NCI-H1694 (cell line): ENCODE results near the gene AFM.
"Not testable (repeated sequence)": the region's sequence is repeated elsewhere in the genome, so short reads cannot be mapped to it uniquely, and the experiment has no call there.

ENCODE experiments used
- DNase-seq: peaks from one replicate; lab custom pipeline; 2025; lab: John Stamatoyannopoulos, UW

The AFM gene

GRCh38 chr4:73507541-73507940, 26.0 kb downstream of the AFM start:
- no peak for DNase-seq

DNA sequence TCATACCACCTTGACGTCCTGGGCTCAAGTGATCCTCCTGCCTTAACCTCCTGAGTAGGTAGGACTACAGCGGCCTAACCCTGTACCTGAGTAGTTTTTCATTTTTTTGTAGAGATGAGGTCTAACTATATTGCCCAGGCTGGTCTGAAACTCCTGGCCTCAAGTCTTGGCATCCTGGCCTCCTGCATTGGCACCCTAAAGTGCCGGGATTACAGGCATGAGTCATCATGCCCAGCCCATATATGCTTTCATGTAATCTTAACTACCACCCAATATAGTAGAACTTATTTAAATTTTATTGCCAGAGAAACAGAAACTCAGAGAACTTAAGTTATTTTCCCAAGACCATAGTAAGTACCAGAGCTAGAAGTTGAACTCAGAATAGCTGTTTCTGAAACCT, 27.1 kb downstream of the AFM start:
- no peak for DNase-seq

GRCh38 chr4:73518340-73518739, 36.8 kb downstream of the AFM start:
- DNase-seq: no peak

DNA sequence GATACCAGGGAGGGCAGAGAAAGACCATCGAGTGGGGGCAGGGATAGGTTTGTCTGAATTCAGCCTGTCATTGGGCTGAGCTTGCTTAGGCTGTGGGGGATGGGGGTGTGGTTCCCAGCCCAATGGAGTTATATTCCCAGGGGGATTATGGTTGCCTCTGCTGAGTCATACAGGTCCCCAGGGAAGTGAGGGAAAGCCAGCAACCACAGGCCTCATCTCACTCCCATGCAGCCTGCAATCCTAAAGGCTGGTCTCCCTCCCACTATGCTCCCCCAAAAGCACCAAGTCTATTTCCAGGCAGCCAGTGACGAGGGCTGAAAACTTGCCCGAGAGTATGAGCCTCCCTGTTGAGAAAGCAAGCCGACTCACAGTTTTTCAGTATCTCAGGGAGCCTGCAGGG, 39.3 kb downstream of the AFM start:
- DNase-seq: no peak

DNA sequence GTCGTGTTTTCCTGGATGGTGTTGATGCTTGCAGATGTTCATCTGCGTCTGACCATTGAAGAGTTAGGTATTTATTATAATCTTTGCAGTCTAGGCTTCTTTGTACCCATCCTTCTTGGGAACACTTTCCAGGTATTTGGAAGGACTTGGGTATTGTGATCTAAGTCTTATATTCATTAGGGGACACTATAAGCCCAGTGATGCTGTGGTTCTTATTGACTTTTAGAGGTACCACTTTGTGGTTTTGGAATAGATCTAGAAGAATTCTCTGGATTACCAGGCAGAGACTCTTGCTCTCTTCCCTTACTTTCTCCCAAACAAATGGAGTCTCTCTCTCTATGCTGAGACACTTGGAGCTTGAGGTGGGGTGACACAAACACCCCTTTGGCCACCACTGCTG, 41.6 kb downstream of the AFM start:
- no peak for DNase-seq

DNA sequence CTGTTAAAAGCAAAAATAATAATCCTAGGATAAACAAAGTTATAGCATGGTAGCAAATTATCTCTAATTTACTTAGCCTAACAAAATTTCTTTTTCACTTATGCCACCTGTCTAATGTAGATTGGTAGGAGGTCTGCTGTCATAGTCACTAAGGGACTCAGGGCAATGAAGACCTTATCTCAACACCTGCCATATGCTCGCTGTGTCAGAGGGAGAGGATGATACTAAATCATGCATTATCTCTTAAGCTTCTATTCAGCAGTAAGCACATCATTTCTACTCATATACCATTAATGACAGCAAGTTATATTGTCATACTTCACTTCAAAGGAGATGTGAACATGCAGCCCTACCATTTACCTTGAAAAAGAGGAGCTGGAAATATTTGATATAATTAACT, 44.1 kb downstream of the AFM start:
- DNase-seq: no peak

- DNase-seq: no peak
Measured at GRCh38 chr4:73527196-73527595, 45.7 kb downstream of the AFM start.

DNA sequence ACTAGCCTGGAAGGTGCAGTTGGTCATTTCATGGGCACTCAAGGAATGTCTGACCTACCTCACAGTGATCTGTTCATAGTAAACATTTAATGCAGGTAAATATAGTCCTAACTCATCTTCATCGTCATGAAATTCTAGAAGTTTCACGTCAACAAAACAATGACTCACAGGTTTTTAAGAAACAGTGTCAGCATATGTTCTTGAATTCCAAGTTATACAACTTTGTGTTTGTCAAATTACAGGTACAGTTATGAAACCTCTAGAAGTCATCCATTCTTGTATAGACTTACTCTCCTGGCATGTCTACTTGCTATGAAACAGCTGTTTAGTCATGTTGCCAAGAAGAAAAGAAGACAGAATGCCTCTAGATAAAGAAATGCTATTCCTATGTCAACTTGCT, 46.6 kb downstream of the AFM start:
- no peak for DNase-seq

DNA sequence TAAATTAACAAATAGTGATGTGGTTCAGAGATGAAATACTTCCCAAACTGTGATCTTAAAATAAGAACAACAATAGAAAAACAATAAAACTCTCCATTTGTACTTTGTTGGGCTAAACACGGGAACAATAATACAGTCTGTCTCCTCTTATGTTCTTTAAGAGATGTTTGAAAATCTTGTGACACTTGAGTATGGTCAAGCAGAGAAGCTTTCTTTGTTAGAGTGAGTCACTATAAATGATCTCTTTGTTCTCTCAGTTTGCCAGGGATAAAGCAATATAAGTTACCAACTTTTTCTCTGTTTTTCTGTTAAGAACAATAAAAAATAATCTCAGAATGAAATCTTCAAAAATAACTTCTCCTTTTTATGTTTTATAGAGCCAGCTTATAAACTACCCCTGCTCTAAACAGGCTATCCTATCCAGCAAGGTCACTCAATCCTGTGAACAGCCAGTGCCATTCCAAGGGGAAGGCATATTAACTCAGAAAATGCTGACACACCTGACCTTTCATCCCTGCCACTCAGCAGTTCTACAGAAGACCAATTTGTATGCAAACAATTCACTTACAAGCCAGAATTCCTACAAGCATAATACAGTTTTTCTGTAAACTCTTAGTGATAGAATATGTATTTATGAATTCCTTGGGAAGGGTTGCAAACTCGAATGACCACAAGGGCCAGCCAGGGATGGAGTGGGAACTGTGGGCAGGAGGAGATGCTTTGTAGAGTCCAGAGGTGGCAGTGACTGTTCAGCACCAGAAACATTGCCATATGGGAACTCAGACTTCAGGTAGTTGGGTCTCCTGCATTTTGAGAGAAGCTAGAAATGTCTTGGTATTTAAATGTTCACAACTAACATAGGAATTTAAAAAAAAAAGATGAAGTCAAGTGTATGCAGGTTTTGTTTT, 52.2 kb downstream of the AFM start:
- no peak for DNase-seq

DNA sequence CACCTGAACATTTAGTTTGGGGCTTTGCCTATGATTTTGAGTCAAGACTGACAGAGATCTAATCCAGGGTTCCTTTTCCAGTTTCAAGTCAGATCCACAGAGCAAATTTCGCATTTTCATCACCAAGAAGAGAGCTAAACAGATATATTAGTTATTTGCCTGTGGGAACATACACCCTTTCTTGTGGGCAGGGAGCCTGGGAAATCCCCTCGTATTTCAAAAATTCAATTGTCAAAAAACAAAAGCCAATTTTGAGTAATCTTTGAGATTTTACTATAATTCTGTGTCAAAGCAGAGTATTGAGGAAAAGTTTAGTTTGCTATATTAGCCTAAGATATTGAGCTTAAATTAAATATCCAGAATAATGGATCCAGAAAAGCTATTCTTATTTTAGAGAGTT, 56.6 kb downstream of the AFM start:
- no peak for DNase-seq

DNA sequence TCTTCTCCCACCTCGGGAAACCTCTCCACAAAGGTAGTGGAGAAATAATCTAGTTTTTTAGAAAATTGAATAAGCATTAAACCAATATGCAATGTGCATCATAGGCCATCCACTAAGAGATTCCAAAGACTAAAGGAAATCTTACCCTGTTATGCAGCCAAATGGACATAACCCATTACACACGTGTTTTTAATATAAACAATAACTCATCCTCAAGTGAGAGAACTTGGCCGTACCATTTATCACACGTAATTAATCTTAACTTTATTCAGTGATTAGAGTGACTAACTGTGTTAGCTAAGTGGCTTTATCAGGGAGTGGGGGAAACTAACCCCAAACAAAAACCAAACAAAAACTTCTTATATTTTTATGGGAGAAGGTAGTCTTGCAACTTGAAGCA, 57.8 kb downstream of the AFM start:
- no peak for DNase-seq

DNA sequence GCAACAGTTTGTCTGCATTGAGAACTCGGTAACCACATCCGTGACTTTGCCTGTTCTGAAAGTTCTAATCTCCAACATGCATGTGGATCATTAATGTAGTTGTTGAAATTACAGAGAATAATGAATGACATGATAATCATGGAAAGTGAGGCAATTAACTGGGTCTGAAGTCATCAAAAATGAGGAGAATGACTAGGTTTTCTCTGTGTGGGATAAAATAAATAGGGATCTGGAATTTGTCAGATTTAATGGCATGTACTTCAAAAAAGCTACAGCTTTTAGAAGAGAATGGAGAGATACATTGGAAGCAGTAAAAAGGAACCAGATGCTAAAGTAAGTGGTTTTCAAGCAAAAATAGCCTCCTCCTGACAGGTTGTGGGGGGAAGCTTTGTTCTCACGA, 59.3 kb downstream of the AFM start:
- no peak for DNase-seq

DNA sequence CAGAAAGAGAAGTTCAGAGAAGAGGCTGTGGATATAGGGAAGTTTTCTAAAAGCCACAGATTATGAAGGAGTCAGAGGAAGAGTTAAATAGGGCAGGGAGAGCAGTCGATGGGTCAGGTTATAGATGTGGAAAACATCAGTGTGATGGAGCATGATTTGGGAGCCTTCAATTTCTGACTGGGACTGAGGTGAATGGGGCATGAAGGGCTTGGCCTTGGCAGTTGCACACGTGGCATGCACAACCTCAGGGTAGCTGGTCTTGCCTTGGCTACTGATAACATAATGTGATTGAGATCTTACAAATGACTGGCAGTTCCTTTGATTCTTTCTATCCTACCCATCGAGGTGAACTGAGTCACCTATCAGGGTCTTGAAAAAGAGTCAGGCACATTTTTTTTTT, 59.7 kb downstream of the AFM start:
- DNase-seq: no peak

GRCh38 chr4:73544620-73545019, 63.1 kb downstream of the AFM start:
- DNase-seq: no peak

- DNase-seq: not testable (repeated sequence)
Measured at GRCh38 chr4:73550865-73551264, 69.3 kb downstream of the AFM start.
